GM10266 (cell line): ENCODE measurements around the gene SALL2.

ENCODE experiments used
- DNase-seq: peaks from one replicate; pipeline ENCODE4 v3.0.0; 2012; ENCODE audit errors: extremely low spot score
- CTCF ChIP-seq: IDR thresholded peaks from 2 replicates; pipeline ENCODE4 v1.5.1; 2012; ENCODE audit warnings: mild to moderate bottlenecking, low read depth; ENCODE audit not compliant: control insufficient read depth, insufficient read depth; ENCODE audit errors: missing control alignments

Gene SALL2

GRCh38 chr14:21536418-21537089 is 10.4 kb upstream of the SALL2 start:
- TF ChIP-seq CTCF: no peak
- DNase-seq: no peak

GRCh38 chr14:21535545-21536417 is 9.6 kb upstream of the SALL2 start:
- no peak for TF ChIP-seq CTCF
- DNase-seq: no peak

GRCh38 chr14:21534576-21534975 is 8.4 kb upstream of the SALL2 start:
- DNase-seq: no peak
- TF ChIP-seq CTCF: no peak

- TF ChIP-seq CTCF: no peak
- DNase-seq: no peak
Measured at GRCh38 chr14:21533294-21533693, 7.1 kb upstream of the SALL2 start.

GRCh38 chr14:21529515-21529914 is 3.4 kb upstream of the SALL2 start:
- DNase-seq: no peak
- no peak for TF ChIP-seq CTCF

- DNase-seq: no peak
- no peak for TF ChIP-seq CTCF
Measured at GRCh38 chr14:21528381-21529348, 2.5 kb upstream of the SALL2 start.
